Osteocyte (in vitro differentiated cells): Measurements from ENCODE around the gene MIF. TPM values are rescaled to one million over a fixed set of nuclear protein-coding genes. Genes with fewer than 3 reads are reported as not detected.
"Not testable (repeated sequence)": the region's sequence is repeated elsewhere in the genome, so short reads cannot be mapped to it uniquely, and the experiment has no call there.

Source experiments
- DNase-seq: peaks from one replicate; pipeline ENCODE4 v3.0.0; 2021; ENCODE audit warnings: mixed read lengths; ENCODE audit not compliant: unreplicated experiment; ENCODE audit errors: extremely low spot score
- H3K27ac Mint-ChIP-seq: one replicate; pipeline ENCODE4 v1.8.0; 2021; ENCODE audit warnings: mild to moderate bottlenecking, mixed read lengths; ENCODE audit not compliant: unreplicated experiment
- H3K27me3 Mint-ChIP-seq: one replicate; pipeline ENCODE4 v1.8.0; 2021; ENCODE audit warnings: mixed read lengths; ENCODE audit not compliant: unreplicated experiment
- H3K36me3 Mint-ChIP-seq: one replicate; pipeline ENCODE4 v1.8.0; 2021; ENCODE audit warnings: mixed read lengths; ENCODE audit not compliant: unreplicated experiment
- H3K4me1 Mint-ChIP-seq: one replicate; pipeline ENCODE4 v1.8.0; 2021; ENCODE audit warnings: mixed read lengths; ENCODE audit not compliant: unreplicated experiment
- H3K4me3 Mint-ChIP-seq: one replicate; pipeline ENCODE4 v1.8.0; 2021; ENCODE audit warnings: mild to moderate bottlenecking, moderate library complexity, mixed read lengths; ENCODE audit not compliant: unreplicated experiment
- H3K9me3 Mint-ChIP-seq: one replicate; pipeline ENCODE4 v1.8.0; 2021; ENCODE audit warnings: mixed read lengths; ENCODE audit not compliant: unreplicated experiment
- total RNA-seq: library from RNA; stranded (reverse); gene quantifications from 2 replicates; pipeline ENCODE4 v1.2.1, GENCODE V29; 2021
- TF ChIP-seq, protein P1 (sequence below): fragments of 200-600 bp; sonication (generic); IDR thresholded peaks from 2 replicates; pipeline ENCODE4 v1.5.0; 2021; ENCODE audit warnings: antibody characterized with exemption, mild to moderate bottlenecking, moderate library complexity

Gene MIF
- total RNA-seq, 1 donor from 2014 or later: 363 TPM

DNA sequence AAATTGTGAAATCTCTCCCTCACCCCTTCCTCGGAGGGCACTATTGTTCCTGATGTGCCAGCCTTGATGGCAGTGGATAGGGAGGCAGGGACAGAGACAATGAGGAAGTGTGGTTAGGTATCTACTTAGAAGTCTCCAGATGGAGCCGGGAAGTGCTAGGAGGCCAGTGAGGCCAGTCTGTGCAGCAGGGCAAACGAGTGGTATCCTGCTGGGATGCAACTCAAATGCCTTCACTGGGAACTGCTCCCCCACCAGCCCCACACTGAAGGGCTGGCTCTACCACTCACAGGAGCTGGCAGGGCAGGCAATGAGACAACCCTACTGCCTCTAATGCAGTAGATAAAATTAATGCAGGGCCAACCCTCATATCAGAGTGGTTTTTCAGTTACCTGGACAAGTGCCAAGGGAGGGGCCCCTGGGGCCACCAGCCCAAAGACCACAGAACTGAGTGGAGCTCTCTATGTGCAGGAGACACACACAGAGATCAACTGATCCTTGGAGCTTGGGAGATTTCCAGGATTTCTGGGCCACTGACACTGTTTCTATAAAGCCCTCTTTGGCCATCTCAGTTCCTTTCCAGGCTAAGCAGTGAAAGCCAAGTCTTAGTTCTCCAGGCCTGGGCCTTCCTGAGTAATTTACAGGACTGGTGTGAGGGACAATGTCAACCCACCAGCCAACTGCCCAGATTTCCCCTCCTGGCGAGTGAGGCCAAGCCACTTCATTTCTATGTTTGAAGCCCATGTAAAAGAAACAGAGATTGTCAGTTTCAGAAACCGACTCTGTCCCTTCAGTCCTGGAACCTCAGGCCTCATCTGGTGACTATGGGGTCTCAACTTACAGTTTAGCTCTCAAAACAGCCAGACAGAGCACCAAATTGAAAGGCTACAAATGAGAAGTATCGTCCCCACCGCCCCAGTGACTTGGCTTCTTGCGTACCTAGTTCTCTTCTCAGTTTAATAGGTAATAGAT, 4.1 kb downstream of the MIF start:
- no peak overlapping the region for H3K4me3 Mint-ChIP-seq
- H3K9me3 Mint-ChIP-seq: peaks cover 4% of the 10 kb centered on the region
- H3K27me3 Mint-ChIP-seq: no peaks in the 10 kb centered on the region
- H3K36me3 Mint-ChIP-seq: peaks cover 17% of the 10 kb centered on the region
- H3K4me1 Mint-ChIP-seq: peaks cover 24% of the 10 kb centered on the region
- TF ChIP-seq, protein P1, sequence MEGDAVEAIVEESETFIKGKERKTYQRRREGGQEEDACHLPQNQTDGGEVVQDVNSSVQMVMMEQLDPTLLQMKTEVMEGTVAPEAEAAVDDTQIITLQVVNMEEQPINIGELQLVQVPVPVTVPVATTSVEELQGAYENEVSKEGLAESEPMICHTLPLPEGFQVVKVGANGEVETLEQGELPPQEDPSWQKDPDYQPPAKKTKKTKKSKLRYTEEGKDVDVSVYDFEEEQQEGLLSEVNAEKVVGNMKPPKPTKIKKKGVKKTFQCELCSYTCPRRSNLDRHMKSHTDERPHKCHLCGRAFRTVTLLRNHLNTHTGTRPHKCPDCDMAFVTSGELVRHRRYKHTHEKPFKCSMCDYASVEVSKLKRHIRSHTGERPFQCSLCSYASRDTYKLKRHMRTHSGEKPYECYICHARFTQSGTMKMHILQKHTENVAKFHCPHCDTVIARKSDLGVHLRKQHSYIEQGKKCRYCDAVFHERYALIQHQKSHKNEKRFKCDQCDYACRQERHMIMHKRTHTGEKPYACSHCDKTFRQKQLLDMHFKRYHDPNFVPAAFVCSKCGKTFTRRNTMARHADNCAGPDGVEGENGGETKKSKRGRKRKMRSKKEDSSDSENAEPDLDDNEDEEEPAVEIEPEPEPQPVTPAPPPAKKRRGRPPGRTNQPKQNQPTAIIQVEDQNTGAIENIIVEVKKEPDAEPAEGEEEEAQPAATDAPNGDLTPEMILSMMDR: no peak
- no peak for DNase-seq
- H3K27ac Mint-ChIP-seq: no peak overlapping the region

DNA sequence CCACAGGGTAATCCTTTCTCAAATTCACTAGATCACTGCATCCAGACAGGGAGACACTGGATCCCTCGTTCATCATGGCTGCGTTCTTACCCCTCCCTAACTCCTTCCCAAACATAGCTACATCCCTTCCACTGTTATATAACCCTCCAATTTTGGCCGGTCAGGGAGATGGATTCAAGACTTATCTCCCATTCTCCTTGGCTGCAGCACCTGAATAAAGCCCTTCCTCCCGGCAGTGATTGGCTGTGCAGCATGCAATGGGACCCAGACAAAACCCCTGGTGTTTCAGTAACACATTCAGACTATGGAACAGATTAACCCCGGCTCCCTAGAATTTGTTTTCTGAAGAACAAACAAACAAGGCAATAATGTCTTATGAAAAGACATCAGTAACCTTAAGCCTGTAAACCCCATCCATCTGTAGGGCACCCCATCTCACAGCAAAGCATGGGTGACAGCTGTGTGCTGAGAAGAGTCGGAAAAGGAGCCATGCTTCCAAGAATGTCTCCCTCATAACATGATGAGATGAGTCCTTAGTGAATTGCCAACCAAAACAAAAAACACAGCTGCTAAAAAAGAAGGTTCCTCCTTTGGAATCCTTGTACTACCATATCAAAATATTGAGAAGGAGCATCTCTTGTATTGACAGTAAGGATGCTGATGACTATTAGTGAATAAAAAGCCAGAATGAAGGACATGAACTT, 5.0 kb downstream of the MIF start:
- Mint-ChIP-seq H3K9me3 (peaks cover 4% of the 10 kb centered on the region), H3K27me3 (no peaks in the 10 kb centered on the region), H3K4me3 (no peak overlapping the region), H3K4me1 (peaks cover 17% of the 10 kb centered on the region), H3K36me3 (peaks cover 17% of the 10 kb centered on the region), H3K27ac (no peak overlapping the region)
- DNase-seq: no peak
- TF ChIP-seq, protein P1: no peak

DNA sequence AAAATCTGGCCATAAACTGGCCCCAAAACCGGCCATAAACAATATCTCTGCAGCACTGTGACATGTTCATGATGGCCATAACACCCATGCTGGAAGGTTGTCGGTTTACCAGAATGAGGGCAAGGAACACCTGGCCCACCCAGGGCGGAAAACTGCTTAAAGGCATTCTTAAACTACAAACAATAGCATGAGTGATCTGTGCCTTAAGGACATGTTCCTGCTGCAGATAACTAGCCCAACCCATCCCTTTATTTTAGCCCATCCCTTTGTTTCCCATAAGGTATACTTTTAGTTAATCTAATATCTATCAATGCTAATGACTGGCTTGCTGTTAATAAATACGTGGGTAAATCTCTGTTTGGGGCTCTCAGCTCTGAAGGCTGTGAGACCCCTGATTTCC, 6.0 kb downstream of the MIF start:
- H3K36me3 Mint-ChIP-seq: peaks cover 20% of the 10 kb centered on the region
- DNase-seq, H3K9me3 Mint-ChIP-seq, H3K27ac Mint-ChIP-seq, H3K4me3 Mint-ChIP-seq, H3K27me3 Mint-ChIP-seq: not testable (repeated sequence)
- H3K4me1 Mint-ChIP-seq: peaks cover 12% of the 10 kb centered on the region

DNA sequence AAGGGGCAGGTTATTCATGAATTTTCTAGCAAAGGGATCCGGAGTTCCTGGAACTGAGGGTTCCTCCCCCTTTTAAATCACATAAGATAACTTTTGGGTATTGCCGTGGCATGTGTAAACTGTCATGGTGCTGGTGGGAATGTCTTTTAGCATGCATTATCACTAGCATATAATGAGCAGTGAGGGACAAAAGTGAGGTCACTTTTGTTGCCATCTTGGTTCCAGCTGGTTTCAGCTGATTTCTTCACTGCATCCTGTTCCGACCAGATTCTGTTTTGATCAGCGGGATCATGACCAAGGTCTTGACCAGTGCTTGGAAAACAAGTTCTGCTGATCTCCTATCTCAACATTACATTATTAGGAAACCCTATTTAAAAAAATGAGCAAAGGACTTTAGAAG, 7.4 kb downstream of the MIF start:
- Mint-ChIP-seq H3K36me3 (peaks cover 17% of the 10 kb centered on the region), H3K9me3 (peaks cover 4% of the 10 kb centered on the region), H3K4me1 (peaks cover 6% of the 10 kb centered on the region), H3K27ac (no peak overlapping the region), H3K27me3 (no peaks in the 10 kb centered on the region), H3K4me3 (no peak overlapping the region)
- TF ChIP-seq, protein P1: no peak
- DNase-seq: no peak

DNA sequence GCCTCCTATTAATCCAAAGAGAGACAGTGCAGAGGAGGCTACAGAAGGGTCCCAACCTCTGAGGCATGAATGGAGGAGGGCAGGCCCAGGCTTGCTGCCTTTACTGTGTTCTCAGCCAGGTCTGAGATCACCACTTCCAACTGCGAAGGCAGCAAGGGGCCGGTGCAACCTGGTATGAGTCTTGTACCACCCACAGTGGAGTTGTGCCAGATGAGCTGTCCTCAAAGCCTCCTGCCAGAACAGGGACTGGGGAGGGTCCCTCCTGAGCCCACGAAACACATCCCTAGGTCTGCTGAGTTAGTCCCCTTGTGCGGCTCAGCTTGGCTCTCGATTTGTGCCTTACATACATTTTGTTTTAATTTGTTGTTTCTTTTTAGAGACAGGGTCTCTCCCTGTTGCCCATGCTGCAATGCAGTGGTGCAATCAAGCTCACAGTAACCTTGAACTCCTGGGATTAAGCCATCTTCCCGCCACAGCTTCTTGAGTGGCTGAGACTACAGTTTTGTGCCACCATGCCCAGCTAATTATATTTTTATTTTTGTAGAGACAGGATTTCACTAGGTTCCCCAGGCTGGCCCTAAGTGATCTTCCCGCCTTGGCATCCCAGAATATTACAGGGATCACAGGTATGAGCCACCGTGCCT, 9.3 kb downstream of the MIF start:
- no peak overlapping the region for H3K4me3 Mint-ChIP-seq
- H3K27ac Mint-ChIP-seq: no peak overlapping the region
- DNase-seq: no peak
- TF ChIP-seq, protein P1: no peak
- H3K27me3 Mint-ChIP-seq: no peaks in the 10 kb centered on the region
- H3K4me1 Mint-ChIP-seq: peaks cover 3% of the 10 kb centered on the region
- peaks cover 13% of the 10 kb centered on the region for H3K36me3 Mint-ChIP-seq
- peaks cover 4% of the 10 kb centered on the region for H3K9me3 Mint-ChIP-seq
